Epithelial cell of esophagus (primary cell): ENCODE measurements around the gene SLC28A3.

Source experiments
- DNase-seq: peaks from one replicate; pipeline ENCODE4 v3.0.0; 2010; ENCODE audit warnings: low read depth
- H3K4me3 ChIP-seq: 2 replicates; pipeline ENCODE4 v1.5.1; 2011; ENCODE audit warnings: mild to moderate bottlenecking, low read length, control low read depth
- CTCF ChIP-seq: IDR thresholded peaks from 2 replicates; pipeline ENCODE4 v1.5.1; 2011; ENCODE audit warnings: low read depth, mild to moderate bottlenecking, low read length, control low read depth, inconsistent platforms; ENCODE audit not compliant: insufficient read depth; ENCODE audit errors: missing control alignments

Gene SLC28A3

GRCh38 chr9:84258371-84258770, 82.2 kb downstream of the SLC28A3 start:
- DNase-seq: no peak
- no peak for TF ChIP-seq CTCF
- no peak overlapping the region for H3K4me3 ChIP-seq

GRCh38 chr9:84255696-84256095, 84.9 kb downstream of the SLC28A3 start:
- no peak overlapping the region for H3K4me3 ChIP-seq
- no peak for DNase-seq
- no peak for TF ChIP-seq CTCF

- peak; percentile 80 for DNase-seq
- H3K4me3 ChIP-seq: no peak overlapping the region
- TF ChIP-seq CTCF: no peak
Measured at GRCh38 chr9:84254972-84255371, 85.6 kb downstream of the SLC28A3 start.

- DNase-seq: no peak
- no peak overlapping the region for H3K4me3 ChIP-seq
- TF ChIP-seq CTCF: no peak
Measured at GRCh38 chr9:84251921-84252320, 88.6 kb downstream of the SLC28A3 start.

GRCh38 chr9:84241817-84242373, 98.7 kb downstream of the SLC28A3 start:
- H3K4me3 ChIP-seq: no peak overlapping the region
- TF ChIP-seq CTCF: no peak
- DNase-seq: no peak

- peak; percentile 17 for DNase-seq
- no peak overlapping the region for H3K4me3 ChIP-seq
- no peak for TF ChIP-seq CTCF
Measured at GRCh38 chr9:84239343-84239742, 101.2 kb downstream of the SLC28A3 start.

- H3K4me3 ChIP-seq: no peak overlapping the region
- DNase-seq: peak; percentile 42
- peak; percentile 37 for TF ChIP-seq CTCF
Measured at GRCh38 chr9:84238652-84239051, 101.9 kb downstream of the SLC28A3 start.
